GM18520 (cell line): ENCODE measurements around the gene TSSK2.

Experiments
- ATAC-seq: cut with Tn5 transposase; IDR thresholded peaks from one replicate; pipeline ENCODE4 v1.9.1; 2021; ENCODE audit not compliant: unreplicated experiment

Gene TSSK2

DNA sequence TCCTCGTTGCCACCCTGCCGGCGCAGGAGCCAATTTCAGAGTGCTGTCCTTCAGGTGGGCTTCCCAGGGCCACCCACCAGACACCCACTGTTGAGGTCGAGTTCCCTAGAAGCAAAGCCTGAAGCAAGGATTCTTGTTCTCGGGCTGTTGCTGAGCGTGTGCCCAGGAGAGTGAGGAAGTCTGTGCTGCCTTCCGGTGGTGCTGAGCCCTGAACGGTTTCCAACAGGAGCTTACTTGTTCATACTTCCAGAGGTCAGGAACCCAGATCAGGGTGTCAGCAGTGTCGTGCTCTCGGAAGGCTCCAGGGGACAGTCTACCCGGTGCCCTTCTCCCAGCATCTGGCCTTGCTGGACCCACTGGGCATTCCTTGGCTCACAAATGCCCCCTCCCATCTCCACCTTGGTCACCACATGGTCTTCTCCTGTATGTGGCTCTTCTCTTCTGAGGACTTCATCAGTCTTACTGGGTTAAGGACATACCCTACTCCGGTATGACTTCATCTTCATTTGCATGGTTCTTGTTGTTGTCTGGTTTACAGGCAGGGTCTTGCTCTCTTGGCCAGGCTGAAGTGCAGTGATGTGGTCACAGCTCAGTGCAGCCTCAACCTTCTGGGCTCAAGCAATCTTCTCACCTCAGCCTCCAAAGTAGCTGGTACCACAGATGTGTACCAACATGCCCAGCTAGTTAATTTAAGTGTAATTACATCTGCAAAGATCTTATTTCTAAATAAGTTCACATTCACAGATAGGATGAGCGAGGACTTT lies 36.2 kb downstream of the TSSK2 start:
- no peak for ATAC-seq

DNA sequence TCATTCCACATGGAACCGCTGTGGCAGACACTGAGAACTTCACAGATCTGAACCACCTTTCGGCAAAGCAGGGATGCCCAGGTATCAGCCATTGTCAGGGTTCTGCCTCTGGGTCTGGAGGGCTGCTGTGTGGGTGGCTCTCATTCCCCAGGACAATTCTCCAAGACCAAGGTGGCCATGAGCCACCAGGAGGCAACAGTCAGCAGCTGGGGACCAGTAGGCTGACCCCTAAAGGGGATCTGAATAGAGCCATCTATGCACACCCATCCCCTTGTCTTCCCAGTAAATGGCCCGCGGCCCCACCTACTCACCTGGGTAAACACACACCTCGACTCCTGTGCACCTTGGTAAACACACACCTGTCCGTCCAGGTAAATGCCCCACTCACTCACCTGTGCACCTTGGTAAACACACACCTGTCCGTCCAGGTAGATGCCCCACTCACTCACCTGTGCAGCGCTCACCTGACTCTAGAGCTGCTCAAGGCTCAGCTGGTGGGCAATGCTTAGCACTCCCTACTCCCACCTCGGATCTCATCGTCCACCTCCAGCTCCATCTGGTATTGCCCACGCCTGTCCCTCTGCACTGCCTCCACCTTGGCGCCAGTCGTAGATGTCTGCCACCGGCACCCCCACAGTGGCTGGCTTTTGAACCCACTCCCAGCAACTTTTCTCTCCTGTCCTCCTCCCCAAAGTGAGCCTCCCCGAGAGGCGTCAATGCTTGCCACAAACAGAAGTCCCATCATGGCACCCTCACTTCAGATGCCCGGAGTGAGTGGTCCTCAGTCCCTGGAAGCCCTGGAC lies 37.2 kb downstream of the TSSK2 start:
- no peak for ATAC-seq

DNA sequence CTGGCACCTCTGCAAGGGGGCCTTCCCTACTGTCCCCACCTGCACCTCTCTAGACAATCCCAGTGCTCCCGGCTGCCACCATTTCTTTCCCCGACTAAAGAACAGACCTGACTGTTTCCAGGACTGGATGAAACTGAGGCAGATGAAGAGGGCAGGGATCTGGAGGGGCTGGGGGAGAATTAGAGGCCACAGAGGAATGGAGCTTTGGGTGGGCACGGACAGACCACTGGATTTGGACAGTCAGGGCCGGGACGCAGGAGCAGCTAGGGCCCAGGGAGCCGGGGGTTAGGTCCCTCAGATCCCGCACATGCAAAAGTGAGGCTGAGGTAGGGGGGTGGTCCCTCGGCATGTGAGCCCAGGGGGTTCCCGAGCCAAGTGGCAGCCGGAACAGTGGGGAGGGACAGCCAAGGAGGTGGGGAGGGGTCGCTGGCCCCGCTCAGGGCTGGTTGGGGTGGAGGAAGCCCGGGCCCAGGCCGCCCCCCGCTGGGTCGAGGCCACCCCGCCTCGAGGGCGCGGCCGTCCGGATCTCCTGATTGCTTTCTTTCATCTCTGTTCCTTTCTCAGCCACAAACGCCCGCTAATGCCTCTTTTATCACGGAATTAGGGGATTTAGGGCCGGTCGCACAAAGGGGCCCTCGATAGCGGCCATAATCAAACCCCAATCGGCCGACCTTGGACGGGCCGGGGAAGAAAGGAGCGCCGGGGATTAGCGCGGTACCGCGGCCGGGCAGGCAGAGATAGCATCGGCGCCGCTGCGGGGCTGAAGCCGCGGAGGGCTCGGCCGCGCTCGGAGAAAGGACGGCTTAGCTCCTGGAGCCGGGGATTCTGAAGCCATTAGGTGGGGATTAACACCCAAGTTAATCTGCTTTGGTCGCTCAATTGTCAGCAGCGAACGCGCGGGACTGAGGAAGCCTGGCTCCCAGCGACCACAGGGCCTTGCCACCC lies 38.2 kb downstream of the TSSK2 start:
- no peak for ATAC-seq

DNA sequence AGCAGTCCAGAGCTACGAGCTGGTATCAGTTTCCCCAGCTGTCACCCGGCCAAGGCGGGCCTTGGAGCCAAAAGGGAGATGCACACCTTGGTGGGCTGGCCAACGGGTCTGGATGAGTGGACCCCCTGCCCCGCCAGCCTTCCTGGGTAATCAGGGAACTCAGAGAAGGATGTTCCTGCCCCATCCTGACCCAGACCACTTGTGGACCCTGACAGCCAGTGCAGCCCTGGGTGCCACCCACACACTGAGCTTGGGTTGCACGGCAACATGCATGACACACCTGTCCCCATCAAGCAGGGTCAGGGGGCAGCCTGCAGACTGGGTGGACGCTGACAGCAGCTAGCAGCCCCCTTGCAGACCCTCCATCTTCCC lies 38.8 kb downstream of the TSSK2 start:
- no peak for ATAC-seq

DNA sequence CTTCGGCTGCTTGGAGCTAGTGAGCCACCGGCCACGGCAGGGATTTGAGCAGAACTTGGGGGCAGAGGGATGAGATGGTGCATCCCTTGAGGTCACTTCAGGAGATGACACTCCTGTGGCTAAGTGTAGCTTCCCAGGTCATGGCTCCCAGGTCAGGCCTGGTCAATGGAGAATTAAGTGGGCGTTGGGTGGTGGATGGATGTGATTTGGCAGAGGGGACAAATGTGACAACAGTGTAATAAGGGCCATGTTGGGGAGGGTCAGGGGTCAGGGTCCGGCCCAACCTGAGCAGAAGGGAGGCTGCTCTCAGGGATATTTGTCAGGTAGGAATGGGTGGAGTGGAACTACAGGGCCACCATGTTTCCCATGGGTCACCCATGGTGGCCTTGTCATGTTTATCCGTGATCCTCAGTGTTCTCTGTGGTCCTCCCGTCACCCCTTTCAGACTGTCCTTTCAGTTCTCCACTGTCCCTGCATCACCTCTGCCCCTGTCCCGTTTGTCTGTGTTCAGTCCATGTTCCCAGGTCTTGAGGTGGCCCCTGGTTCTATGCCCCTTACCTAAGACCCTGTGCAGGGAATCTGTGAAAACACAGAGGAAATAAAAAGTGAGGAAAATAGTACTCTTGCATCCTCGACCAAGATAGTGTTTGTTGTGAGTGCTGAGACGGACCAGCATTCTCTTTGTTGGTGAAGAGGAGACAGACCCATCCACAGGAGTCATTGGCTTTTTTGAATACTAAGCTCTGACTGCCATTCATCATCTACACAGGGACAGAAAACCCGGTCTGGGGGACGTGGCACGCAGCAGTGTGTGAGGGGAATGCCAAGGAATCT lies 41.3 kb downstream of the TSSK2 start:
- no peak for ATAC-seq

DNA sequence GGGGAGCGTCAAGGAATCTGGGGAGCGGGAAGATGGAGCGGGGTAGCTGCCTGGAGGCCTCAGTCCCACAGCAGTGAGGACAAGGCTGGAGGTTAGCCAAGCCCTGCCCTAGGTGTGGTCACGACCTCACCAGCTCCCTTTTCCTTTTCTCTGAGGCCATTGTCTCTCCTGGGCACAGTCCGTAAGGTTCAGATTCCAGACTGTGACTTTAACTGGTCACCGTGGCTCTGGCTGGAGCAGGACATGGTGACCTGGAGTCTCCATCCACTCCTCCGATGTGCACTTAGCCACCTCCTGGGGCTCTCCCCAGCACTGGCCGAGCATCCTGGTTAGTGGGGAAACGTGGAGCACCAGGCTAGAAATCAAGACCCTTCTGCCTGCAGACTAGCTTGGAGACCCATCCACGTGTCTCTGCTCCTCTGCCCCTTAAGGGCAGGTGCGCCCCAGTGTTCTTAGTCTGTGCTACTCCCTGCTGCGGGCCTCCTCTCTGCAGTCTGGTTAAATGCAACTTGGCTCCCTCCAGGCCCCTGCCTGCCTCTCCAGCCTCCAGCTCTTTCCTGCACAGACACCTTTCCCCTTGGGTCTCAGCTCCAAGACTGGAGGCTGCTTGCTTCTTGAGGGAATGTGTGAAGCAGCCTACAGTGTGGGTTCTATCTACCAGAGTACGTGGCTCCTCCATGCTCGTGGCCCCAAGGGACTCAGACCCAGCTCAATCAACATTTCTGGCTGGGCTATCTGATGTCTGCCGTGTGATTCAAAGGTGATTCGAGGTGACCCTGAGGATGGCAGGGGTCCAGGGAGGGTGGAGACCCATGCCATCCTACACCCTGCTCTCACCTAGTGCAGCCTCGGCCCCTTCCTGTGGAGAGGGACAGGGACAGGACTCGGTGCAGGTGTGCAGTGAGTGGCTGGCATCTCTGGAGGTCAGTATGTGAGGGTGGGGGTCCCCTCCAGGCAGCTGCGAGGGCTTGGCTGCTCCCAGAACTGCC lies 42.2 kb downstream of the TSSK2 start:
- ATAC-seq: no peak

DNA sequence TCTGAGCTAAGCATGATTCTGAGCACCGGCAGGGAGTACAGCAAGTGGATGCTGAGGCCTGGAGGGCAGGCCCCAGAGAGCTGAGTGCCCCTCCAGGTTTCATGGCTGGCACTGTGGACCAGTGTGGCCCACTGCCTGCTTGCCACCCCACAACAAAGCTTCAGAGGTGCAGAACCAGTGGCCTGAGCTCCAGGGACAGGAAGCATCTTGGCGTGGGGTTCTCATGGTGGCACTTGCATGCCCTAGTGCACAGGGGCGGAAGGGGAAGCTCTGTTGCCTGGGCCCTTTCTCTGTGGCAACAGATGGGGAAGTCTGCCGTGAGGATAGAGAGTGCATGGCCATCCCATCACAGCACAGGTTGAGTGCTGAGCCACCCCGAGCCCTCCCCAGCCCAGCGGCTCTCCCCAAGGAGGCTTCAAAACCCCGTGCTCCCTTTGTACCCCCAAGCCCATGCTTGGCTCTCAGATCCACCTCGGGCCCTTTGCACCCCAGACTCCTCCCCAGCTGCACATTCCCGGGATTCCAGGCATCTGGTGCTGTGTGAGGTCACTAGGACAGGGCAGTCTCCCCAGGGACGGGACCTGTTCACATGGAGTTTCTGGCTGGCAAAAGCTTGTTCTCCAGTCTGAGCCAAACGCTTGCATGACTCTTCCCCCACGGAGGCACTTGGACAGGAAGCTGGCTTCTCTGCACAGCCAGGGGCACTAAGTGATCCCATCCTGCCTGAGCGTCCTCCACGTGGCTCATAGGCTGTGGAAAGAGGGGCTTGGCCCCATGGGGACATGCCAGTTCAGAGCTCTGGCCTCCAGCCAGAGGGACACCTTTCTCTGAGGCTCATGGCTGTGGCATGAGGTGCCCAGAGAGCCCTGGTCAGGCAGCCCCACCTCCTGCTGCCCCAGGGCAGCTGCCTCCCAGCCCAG lies 43.3 kb downstream of the TSSK2 start:
- no peak for ATAC-seq

DNA sequence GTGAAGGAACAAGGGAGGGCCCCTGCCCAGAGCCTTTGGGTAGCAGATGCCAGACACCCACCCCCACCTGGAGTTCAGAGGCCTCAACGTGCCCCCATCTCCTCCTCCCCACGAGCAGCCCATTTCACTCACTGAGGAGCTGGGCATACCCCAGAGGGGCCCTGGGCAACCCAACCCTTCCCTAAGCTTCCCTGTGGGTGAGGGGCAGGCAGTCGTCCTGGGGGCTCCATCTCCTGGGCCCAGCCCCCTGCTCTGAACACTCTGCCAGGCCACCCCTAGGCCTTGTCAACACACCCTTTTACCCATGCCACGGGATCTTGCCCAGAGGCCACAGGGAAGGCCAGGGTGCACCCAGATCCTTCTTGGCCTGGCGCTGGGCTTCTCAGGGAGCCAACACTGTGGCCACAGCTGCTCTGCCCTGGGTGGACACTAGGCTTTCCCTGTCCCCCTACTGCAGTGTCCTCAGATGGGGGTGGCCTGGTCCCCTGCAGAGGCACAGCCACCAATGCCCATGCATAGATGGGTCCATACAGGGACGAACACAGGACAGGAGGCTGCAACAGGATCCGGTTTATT lies 44.0 kb downstream of the TSSK2 start:
- no peak for ATAC-seq

DNA sequence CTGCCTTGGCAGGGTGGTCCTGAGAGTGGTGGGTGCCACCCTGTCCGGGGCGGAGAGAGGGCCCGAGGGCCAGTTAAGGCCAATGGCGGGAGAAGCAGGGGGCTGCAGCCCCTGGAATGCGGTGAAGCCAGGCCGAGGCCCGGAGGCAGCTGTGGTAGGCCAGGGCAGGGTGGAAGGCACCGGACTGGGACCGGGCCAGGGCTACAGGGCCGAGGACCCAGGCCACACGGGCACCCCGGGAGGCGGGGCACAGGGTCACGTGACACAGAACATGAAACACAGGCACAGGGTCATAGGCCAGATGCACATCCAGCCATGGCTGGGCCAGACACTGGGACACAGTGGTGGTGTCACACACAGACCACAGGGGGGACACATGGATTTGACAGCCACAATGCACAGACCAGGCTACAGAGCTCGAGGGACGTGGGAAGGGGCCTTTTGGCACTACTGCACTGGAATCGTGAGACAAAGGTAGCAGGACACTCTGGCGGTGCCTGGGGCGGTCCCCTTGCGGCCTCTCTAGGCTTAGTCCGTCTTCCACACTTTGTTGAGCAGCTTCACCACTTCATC lies 44.6 kb downstream of the TSSK2 start:
- no peak for ATAC-seq

DNA sequence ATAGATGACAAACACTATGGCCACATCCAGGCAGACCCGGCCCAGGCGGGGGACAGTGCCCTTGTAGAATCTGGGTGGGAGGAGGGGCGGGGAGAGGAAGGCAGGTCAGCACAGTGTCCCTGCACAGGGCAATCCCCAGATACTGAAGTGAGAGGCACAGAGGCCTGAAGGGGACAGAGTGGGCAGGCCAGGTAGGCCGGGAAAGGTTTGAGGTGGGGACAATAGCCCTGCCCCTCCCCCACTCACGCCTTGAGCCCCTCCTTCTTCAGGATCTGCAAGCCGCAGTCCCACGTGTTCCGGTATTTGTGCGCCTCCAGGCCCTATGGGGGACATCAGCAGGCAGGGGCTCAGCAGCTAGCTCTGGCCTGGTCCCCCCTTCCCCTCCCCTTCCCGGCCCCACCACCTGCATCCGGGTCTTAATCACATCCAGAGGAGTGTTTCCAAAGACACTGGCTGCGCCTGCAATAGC lies 45.1 kb downstream of the TSSK2 start:
- ATAC-seq: no peak

DNA sequence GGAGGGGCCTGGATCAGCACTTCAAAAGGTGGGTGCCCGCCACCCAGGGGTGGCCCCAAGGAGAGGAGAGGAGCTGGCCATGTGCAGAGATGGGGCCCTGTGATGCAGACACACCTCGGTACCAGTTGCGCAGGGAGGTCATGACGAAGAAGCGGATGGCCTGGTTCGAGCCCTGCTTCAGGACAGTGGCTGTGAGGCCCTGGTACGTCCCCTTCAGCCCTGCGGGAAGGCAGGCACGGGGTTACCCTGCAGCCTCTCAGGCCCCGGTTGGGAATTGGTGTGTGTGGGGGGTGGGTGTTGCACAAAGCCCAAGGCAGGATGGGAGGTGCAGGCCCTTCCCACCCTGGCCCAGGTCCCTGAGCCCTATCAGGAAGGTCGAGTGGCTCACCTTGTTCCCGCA lies 45.6 kb downstream of the TSSK2 start:
- ATAC-seq: no peak

DNA sequence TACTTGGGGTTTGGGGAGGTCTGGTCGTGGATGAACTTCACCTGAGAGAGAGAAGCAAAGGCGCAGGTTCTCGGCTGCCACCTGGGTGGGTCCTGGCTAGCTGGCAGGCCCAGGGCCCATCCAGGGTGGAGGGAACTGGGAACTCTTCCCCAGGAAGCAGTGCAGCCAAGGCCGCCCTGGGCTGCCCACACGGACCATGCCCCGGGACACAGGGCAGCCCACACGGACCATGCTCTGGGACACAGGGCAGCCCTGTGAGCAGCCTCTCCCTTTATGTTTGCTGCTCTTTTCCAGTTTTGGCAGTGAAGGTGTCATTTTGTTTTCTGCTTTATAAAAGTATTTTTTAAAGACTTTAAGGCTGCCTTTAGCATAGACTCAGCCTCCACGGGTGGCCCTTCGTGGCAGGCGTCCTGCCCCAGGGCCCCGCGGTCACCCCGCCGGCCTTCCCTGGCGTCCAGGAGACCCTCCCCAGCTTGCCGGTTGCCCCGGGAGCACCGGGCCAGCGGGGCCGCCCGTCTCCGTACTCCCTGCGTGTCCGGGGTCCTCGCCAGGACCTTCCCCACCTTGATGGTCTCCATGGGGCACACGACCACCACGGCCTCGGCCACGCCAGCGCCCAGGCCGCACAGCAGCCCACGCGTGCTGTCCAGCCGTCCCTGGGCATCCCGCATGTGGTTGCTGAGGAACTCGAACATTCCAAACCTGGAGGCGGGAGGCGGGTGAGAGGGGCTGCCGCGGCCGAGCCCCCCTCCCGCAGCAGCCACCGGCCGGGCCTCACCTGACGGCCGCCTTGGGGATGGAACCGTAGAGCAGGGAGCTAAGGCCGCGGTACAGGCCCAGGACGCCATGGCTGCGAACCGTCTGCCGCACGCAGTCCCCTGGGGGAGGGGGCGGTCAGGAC lies 46.3 kb downstream of the TSSK2 start:
- ATAC-seq: no peak

DNA sequence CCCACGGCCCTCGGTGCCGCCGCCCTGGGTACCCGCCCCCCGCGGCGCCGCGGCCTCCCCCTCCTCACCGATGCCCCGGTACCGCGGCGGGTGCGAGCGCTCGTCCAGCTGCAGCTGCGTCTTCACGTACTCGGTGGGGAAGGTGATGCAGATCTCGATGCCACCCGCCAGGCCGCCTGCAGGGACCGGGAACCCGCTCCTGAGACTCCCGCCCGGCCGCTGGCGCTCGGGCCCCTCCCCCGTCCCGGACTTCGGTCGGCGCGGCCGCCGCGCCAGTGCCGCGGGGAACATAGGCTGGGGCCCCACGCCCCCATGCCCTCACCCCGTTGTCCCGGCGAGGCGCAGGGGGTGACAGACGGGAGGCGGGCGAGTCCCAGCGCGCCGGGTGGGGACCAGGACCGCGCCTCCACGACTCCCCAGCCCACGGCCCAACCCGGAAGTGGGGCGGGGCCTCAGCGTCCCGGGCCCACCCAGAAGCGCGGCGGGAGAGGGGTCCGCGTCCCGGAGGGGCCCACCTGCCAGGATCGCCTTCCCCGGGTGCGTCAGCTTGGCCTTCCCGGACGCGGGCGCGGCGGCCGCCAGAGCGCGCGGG lies 47.1 kb downstream of the TSSK2 start:
- peak; percentile 15 for ATAC-seq

DNA sequence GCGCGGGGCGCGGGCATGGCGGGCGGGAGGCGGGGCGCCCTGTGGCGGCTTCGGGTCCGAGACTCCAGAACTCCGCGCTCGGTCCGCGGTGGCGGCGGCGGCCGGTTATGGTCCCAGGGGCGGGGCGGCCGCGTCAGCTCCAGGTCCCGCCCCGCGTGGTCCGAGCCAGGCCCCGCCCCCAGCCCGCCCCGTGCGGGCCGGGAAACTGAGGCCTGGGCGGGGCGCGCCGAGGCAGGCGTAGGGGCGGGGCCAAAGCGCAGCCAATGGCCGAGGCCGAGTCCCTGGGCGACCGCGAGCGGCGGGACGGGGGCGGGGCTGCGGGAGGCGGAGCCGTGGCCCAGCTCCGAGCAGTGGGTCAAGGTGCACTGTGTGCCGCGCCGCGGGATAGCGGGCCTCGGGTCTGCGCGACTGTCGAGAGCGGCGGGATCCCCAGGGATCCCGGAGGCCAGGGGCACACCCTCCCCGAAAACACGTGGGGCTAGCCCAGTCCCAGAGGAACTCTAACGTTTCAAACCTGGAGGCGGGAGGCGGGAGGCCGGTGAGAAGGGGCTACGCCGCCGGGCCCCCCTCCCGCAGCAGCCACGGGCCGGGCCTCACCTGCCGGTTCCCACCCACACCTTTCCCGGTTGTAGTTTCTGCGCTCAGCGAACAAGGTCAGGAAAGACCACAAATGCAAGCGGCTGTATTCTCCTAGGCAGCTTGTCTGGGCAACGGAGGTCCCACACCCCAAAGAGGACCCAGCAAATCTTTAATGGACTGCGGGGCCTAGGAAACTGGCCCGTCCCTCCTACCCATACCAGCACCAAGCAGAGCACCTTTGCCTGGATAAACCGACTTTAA lies 47.8 kb downstream of the TSSK2 start, which contains the start of gene SLC25A1:
TSS of gene SLC25A1 (minus strand) at position 80 of the 840 bp plus-strand sequence. CDS start at position 17, 63 bp downstream.
- peak; percentile 65 for ATAC-seq

DNA sequence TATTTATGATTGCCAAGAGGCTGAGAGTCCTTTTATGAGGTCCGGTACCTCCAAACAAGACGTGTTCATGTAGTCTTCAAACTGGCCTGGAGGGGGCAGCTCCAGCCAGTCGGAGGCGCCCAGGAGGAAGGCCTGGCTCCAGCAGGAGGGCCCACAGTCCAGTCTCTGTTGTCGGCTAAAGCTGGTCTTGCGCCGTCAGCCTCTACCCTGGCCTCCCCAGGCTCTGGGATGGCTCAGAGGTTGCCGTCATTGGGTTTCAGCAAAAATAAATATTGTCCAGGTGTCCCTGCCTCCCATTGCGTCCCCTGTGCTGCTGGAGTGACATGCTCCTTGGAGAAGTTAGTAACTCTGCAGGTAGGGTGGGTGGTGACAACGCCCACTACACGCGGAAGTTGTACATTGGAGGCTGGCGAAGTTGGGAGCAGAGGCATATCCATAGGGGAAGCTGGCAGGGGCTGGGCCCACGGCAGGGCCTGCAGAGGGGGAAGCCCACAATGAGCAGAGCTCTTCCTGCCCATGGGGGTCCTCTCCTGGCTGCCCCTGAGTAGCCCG lies 48.5 kb downstream of the TSSK2 start:
- ATAC-seq: no peak
